Glutamatergic neuron (in vitro differentiated cells): ENCODE measurements around the gene CLEC18C. TPM values are rescaled to one million over a fixed set of nuclear protein-coding genes. Genes with fewer than 3 reads are reported as not detected.
A peak's percentile ranks its signal among the peaks of the same experiment; 100 is the strongest.
"Not testable (repeated sequence)": the region's sequence is repeated elsewhere in the genome, so short reads cannot be mapped to it uniquely, and the experiment has no call there.

ENCODE experiments used
- DNase-seq: peaks from one replicate; pipeline ENCODE4 v3.0.0; 2022
- H3K27ac Mint-ChIP-seq: one replicate; pipeline ENCODE4 v1.8.0; 2020; ENCODE audit warnings: mild to moderate bottlenecking, mixed read lengths, inconsistent platforms; ENCODE audit not compliant: unreplicated experiment
- H3K27me3 Mint-ChIP-seq: one replicate; pipeline ENCODE4 v1.8.0; 2020; ENCODE audit warnings: mild to moderate bottlenecking, moderate library complexity, mixed read lengths, inconsistent platforms; ENCODE audit not compliant: unreplicated experiment
- H3K36me3 Mint-ChIP-seq: one replicate; pipeline ENCODE4 v1.8.0; 2020; ENCODE audit warnings: mild to moderate bottlenecking, mixed read lengths, inconsistent platforms; ENCODE audit not compliant: unreplicated experiment
- H3K4me1 Mint-ChIP-seq: one replicate; pipeline ENCODE4 v1.8.0; 2020; ENCODE audit warnings: mild to moderate bottlenecking, low read depth, mixed read lengths, inconsistent platforms; ENCODE audit not compliant: unreplicated experiment
- H3K4me3 Mint-ChIP-seq: one replicate; pipeline ENCODE4 v1.8.0; 2020; ENCODE audit warnings: mild to moderate bottlenecking, mixed read lengths, inconsistent platforms; ENCODE audit not compliant: unreplicated experiment
- H3K9me3 Mint-ChIP-seq: one replicate; pipeline ENCODE4 v1.8.0; 2020; ENCODE audit warnings: mild to moderate bottlenecking, moderate library complexity, mixed read lengths, inconsistent platforms; ENCODE audit not compliant: unreplicated experiment
- CTCF ChIP-seq: fragments of 200-600 bp; sonication (generic); IDR thresholded peaks from one replicate; pipeline ENCODE4 v1.5.0; 2021; ENCODE audit not compliant: partially characterized antibody, unreplicated experiment
- total RNA-seq: library from RNA; stranded (reverse); fragmentation: NEBNext Ultra II Directional; extraction: Animal tissue kit (Norgen Biotek cat#: 25700); gene quantifications from one replicate; pipeline ENCODE4 v1.2.1, GENCODE V29; 2021; ENCODE audit not compliant: unreplicated experiment

CLEC18C gene
- total RNA-seq, 1 donor from 2014 or later: 0.66 TPM

GRCh38 chr16:70160388-70160787, 13.2 kb upstream of the CLEC18C start:
- DNase-seq: no peak
- peaks cover 4% of the 10 kb centered on the region for H3K9me3 Mint-ChIP-seq
- H3K36me3 Mint-ChIP-seq: peaks cover 13% of the 10 kb centered on the region
- TF ChIP-seq CTCF: no peak
- H3K4me1 Mint-ChIP-seq: peaks cover 10% of the 10 kb centered on the region
- peaks cover 6% of the 10 kb centered on the region for H3K27me3 Mint-ChIP-seq
- no peak overlapping the region for H3K4me3 Mint-ChIP-seq
- H3K27ac Mint-ChIP-seq: no peak overlapping the region

- Mint-ChIP-seq H3K36me3 (peaks cover 13% of the 10 kb centered on the region), H3K27me3 (peaks cover 6% of the 10 kb centered on the region), H3K27ac (no peak overlapping the region), H3K9me3 (peaks cover 4% of the 10 kb centered on the region), H3K4me1 (peaks cover 10% of the 10 kb centered on the region), H3K4me3 (no peak overlapping the region)
- no peak for DNase-seq
- no peak for TF ChIP-seq CTCF
Measured at GRCh38 chr16:70160821-70161220, 12.8 kb upstream of the CLEC18C start.

DNA sequence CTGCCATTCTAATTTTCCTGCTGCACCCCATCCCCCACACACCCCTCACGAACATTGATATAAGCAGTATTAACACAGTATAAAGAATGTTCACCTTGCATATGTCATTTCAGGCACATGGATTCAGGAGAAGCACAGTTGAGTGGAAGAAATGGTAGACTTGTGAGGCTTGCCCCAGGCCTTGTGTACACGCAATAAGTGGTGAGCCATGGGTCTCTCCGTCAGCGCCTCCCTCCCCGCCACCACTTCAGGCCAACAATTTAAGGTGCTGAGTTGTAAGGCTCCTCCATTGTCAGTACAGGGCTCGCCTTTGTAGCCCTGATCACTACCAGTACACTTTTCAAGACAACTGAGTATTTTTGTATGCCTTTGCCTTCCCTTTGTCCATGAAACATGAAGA, 12.2 kb upstream of the CLEC18C start:
- Mint-ChIP-seq H3K4me3 (no peak overlapping the region), H3K9me3 (peaks cover 4% of the 10 kb centered on the region), H3K27ac (no peak overlapping the region), H3K4me1 (peaks cover 10% of the 10 kb centered on the region), H3K27me3 (peaks cover 6% of the 10 kb centered on the region), H3K36me3 (peaks cover 12% of the 10 kb centered on the region)
- no peak for DNase-seq
- TF ChIP-seq CTCF: no peak

GRCh38 chr16:70162041-70162451, 11.5 kb upstream of the CLEC18C start:
- Mint-ChIP-seq H3K27ac (peak overlapping the region; percentile 39), H3K9me3 (peaks cover 2% of the 10 kb centered on the region)

DNA sequence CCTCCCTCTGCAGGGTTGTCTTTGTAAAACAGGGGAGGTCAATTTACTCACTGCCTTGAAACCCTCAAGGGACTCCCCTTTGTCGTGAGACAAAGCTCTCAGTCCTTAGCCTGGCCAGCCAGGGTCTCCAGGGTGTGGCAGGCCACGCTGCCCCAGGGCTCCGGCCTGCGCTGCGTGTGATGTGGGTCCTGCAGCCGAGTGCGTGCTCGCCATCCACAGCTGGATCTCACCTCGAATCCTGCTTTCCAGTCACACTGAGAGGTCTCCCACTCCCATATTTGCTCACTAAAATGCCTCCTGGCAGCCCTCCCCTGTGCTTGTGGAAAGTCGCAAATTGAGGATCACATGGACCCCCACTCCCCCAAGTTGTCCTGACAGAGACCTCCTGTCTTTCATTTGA, 10.0 kb upstream of the CLEC18C start:
- peaks cover 6% of the 10 kb centered on the region for H3K27me3 Mint-ChIP-seq
- peaks cover 2% of the 10 kb centered on the region for H3K9me3 Mint-ChIP-seq
- H3K27ac Mint-ChIP-seq: peak overlapping the region; percentile 53
- H3K4me1 Mint-ChIP-seq: peaks cover 10% of the 10 kb centered on the region
- H3K36me3 Mint-ChIP-seq: no peaks in the 10 kb centered on the region
- peak; percentile 55 for DNase-seq
- peak overlapping the region; percentile 23 for H3K4me3 Mint-ChIP-seq
- no peak for TF ChIP-seq CTCF

More at GRCh38 chr16:70162041-70162451, 11.5 kb upstream of the CLEC18C start:
- no peak for DNase-seq
- TF ChIP-seq CTCF: no peak
- H3K27me3 Mint-ChIP-seq: peaks cover 6% of the 10 kb centered on the region
- H3K36me3 Mint-ChIP-seq: peaks cover 6% of the 10 kb centered on the region
- peak overlapping the region; percentile 27 for H3K4me3 Mint-ChIP-seq
- peaks cover 10% of the 10 kb centered on the region for H3K4me1 Mint-ChIP-seq

- not testable (repeated sequence) for H3K4me1 Mint-ChIP-seq, H3K36me3 Mint-ChIP-seq, H3K9me3 Mint-ChIP-seq, DNase-seq, H3K27ac Mint-ChIP-seq, H3K27me3 Mint-ChIP-seq, H3K4me3 Mint-ChIP-seq
Measured at GRCh38 chr16:70166688-70167087, 6.9 kb upstream of the CLEC18C start.

- H3K4me1 Mint-ChIP-seq, H3K27me3 Mint-ChIP-seq, H3K4me3 Mint-ChIP-seq, H3K27ac Mint-ChIP-seq, H3K9me3 Mint-ChIP-seq, DNase-seq, H3K36me3 Mint-ChIP-seq: not testable (repeated sequence)
Measured at GRCh38 chr16:70173916-70174315, 329 bp downstream of the CLEC18C start.

- not testable (repeated sequence) for H3K9me3 Mint-ChIP-seq, H3K27ac Mint-ChIP-seq, H3K4me1 Mint-ChIP-seq, DNase-seq, H3K4me3 Mint-ChIP-seq, H3K27me3 Mint-ChIP-seq, H3K36me3 Mint-ChIP-seq
Measured at GRCh38 chr16:70174387-70174932, 873 bp downstream of the CLEC18C start.
